ENCODE data around the gene XRCC6.
"Not testable (repeated sequence)": the region's sequence is repeated elsewhere in the genome, so short reads cannot be mapped to it uniquely, and the experiment has no call there.

Gene XRCC6

GRCh38 chr22:41619979-41620588 lies 1.0 kb upstream of the XRCC6 start:
- TF ChIP-seq GATA1 (IDR thresholded peaks at IDR 0.05; ENCODE audit: low read depth, low read length) (no peak), POLR2A (IDR thresholded peaks at IDR 0.05; ENCODE audit: low read length) (no peak)
- DNase-seq, result peak; percentile 52 to 70

DNA sequence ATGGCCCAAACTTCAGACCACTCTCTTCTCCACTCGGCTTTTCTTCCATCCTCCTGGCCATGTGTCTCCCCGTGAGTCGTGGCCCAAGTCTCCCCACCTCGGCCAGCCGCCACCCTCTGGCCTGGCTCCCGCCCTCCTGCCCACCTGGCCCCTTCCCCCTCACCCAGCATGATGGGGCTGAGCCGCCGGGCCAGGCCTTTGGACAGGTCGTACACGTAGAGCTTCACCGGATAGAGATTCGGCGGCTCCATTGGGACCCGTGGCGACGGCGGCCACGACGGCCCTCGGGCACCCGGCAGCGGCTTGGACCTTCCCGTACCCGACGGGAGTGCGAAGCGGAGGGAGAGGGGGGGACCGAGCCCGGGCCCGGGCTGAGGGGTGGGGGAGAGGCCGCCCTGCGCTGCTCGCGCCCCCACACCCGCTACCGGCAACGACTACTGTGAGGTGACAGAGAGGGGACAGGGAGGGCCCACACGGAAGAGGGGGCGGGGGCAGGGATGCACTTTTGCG lies 451 bp upstream of the XRCC6 start, which contains the start of gene DESI1:
Gene DESI1, minus strand, starts transcription at position 455 of the 510 bp plus-strand sequence. Its CDS starts 204 bp downstream, at position 251.
- TF ChIP-seq POLR2A (IDR thresholded peaks at IDR 0.05; ENCODE audit: low read length), result no peak
- TF ChIP-seq GATA1 (IDR thresholded peaks at IDR 0.05; ENCODE audit: low read depth, low read length), result no peak
- no peak for DNase-seq

GRCh38 chr22:41621911-41622179 lies 750 bp downstream of the XRCC6 start:
- DNase-seq, result no peak
- no peak for TF ChIP-seq GATA1 (IDR thresholded peaks at IDR 0.05; ENCODE audit: low read depth, low read length)
- TF ChIP-seq POLR2A (IDR thresholded peaks at IDR 0.05; ENCODE audit: low read length), result no peak

GRCh38 chr22:41625577-41625976 lies 4.5 kb downstream of the XRCC6 start:
- no peak for DNase-seq
- TF ChIP-seq POLR2A (IDR thresholded peaks at IDR 0.05; ENCODE audit: low read length) (no peak), GATA1 (IDR thresholded peaks at IDR 0.05; ENCODE audit: low read depth, low read length) (no peak)

DNA sequence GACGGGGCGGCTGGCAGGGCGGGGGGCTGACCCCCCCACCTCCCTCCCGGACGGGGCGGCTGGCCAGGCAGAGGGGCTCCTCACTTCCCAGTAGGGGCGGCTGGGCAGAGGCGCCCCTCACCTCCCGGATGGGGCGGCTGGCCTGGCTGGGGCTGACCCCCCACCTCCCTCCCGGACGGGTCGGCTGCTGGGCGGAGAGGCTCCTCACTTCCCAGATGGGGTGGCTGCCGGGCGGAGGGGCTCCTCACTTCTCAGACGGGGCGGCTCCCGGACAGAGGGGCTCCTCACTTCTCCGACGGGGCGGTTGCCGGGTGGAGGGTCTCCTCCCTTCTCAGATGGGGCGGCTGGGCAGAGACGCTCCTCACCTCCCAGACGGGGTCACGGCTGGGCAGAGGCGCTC lies 10.0 kb downstream of the XRCC6 start:
- not testable (repeated sequence) for DNase-seq

GRCh38 chr22:41631615-41632014 lies 10.5 kb downstream of the XRCC6 start:
- not testable (repeated sequence) for DNase-seq

DNA sequence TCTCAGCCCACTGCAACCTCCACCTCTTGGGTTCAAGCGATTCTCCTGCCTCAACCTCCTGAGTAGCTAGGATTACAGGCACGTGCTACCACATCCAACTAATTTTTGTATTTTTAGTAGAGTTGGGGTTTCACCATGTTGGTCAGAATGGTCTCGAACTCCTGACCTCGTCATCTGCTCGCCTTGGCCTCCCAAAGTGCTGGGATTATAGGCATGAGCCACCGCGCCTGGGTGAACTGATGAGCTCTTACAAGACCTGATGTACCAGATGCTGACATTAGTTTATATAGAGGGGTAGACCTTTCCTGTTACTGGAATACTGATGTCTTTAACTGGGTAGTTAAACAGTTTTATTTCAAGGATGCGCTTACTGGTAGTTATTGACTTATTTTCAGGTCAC lies 13.5 kb downstream of the XRCC6 start:
- DNase-seq, result not testable (repeated sequence)

- DNase-seq, result no peak
- no peak for TF ChIP-seq GATA1 (IDR thresholded peaks at IDR 0.05; ENCODE audit: low read depth, low read length)
- no peak for TF ChIP-seq POLR2A (IDR thresholded peaks at IDR 0.05; ENCODE audit: low read length)
Observed at GRCh38 chr22:41636467-41636866, 15.4 kb downstream of the XRCC6 start.

DNA sequence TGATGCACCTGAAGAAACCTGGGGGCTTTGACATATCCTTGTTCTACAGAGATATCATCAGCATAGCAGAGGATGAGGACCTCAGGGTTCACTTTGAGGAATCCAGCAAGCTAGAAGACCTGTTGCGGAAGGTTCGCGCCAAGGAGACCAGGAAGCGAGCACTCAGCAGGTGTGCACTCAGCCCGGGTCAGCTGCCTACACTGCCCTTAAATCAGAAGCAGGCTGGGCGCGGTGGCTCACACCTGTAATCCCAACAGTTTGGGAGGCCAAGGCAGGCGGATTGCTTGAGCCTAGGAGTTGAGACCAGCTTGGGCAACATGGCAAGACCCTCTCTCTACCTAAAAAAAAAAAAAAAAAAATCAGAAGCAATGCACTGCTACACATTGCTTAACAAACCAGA lies 16.5 kb downstream of the XRCC6 start:
- not testable (repeated sequence) for DNase-seq

DNA sequence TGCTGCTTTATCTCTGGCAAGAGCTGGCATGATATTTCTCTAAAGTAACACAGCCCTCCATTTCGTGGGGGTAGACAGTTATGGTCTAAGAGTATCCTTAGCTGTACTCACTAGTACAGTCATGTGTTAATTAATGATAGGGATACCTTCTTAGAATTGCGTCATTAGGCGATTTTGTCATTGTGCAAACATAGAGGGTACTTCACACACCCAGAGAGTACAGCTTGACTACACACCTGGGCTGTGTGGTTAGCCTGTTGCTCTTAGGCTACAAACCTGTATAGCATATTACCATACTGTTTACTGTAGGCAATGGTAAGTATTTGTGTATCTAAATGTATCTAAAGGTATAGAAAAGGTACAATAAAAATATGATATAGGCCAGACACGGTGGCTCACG lies 17.0 kb downstream of the XRCC6 start:
- no peak for TF ChIP-seq GATA1 (IDR thresholded peaks at IDR 0.05; ENCODE audit: low read depth, low read length)
- no peak for TF ChIP-seq POLR2A (IDR thresholded peaks at IDR 0.05; ENCODE audit: low read length)
- no peak for DNase-seq

- no peak for TF ChIP-seq POLR2A (IDR thresholded peaks at IDR 0.05; ENCODE audit: low read length)
- no peak for TF ChIP-seq GATA1 (IDR thresholded peaks at IDR 0.05; ENCODE audit: low read depth, low read length)
- no peak for DNase-seq
Observed at GRCh38 chr22:41638748-41639147, 17.7 kb downstream of the XRCC6 start.

- no peak for DNase-seq
- TF ChIP-seq POLR2A (IDR thresholded peaks at IDR 0.05; ENCODE audit: low read length), result no peak
Observed at GRCh38 chr22:41641854-41642253, 20.8 kb downstream of the XRCC6 start.

DNA sequence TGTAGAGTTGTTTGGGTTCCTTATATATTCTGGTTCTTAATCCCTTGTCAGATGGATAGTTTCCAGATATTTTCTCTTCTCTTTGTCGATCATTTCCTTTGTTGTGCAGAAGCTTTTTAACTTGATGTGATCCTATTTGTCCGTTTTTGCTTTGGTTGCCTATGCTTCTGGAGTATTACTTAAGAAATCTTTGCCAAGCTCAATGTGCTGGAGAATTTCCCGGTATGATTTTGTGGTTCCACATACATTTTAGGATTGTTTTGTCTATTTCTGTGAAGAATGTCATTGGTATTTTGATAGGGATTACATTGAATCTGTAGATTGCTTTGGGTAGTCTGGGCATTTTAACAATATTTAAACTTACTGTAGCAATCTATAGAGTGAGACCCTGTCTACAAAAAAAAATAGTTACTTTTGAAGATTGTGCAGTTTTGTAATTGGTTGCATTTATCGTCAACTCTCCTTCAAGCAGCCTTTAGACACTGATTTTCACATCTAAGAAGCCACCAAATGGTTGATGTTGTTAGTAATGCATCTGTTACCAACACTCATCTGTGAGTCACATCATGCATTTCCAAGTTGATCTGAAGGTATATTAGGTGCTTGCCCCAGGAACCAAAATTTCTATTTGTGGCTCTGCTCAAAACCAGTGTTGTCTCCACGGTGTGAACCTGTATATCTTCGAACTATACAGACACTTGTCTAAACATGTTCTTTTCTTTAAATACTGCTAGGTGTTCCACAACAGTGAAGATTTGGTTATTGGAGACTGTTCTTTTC lies 21.4 kb downstream of the XRCC6 start:
- no peak for DNase-seq
- no peak for TF ChIP-seq POLR2A (IDR thresholded peaks at IDR 0.05; ENCODE audit: low read length)
- no peak for TF ChIP-seq GATA1 (IDR thresholded peaks at IDR 0.05; ENCODE audit: low read depth, low read length)

DNA sequence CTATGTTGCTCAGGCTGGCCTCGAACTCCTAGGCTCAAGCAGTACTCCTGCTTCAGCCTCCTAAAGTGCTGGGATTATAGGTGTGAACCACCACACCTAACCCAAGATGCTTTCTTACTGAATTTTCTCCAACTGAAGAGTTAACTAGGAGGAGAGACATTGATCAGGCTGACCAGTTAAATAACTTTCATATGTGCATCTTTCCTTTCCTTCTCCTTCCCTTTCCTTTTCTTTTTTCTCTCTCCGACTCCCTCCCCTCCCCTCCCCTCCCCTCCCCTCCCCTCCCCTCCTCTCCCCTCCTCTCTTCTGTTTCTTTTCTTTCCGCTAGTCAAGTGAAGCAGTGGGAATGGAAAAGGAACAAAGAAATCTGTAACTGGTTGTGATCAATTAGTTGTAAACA lies 26.7 kb downstream of the XRCC6 start:
- TF ChIP-seq GATA1 (IDR thresholded peaks at IDR 0.05; ENCODE audit: low read depth, low read length) (no peak), POLR2A (IDR thresholded peaks at IDR 0.05; ENCODE audit: low read length) (no peak)
- DNase-seq, result no peak

DNA sequence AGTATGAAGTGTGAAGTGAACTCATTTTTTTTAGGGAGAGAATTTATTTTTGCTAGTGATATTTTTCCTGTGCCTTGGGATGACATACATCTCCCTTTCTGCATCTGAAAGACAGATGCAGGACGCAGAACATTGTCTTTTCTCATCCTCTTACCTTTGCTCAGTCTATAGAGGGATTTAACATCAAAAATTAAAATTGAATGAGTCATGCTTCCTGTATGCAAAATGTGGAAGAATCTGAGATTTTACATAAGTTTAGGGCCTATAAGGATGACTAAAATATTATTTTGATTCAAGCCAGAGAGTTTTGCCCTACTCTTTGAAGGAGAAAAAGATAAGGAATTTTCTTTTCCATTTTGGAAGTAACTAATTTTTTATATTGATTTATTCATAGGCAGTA lies 27.3 kb downstream of the XRCC6 start:
- no peak for DNase-seq
- TF ChIP-seq POLR2A (IDR thresholded peaks at IDR 0.05; ENCODE audit: low read length) (no peak), GATA1 (IDR thresholded peaks at IDR 0.05; ENCODE audit: low read depth, low read length) (no peak)

GRCh38 chr22:41650229-41650628 lies 29.1 kb downstream of the XRCC6 start:
- TF ChIP-seq POLR2A (IDR thresholded peaks at IDR 0.05; ENCODE audit: low read length) (no peak), GATA1 (IDR thresholded peaks at IDR 0.05; ENCODE audit: low read depth, low read length) (no peak)
- DNase-seq, result no peak
